Measurements from ENCODE around the gene TSPAN11. TPM values are rescaled to one million over a fixed set of nuclear protein-coding genes. Genes with fewer than 3 reads are reported as not detected.

Gene TSPAN11
- total and polyA plus RNA-seq, 2 of the 4 experiments (the other 2 are of a cell fraction) = 0.18 to 0.26 TPM

GRCh38 chr12:30934811-30935210 lies 8.3 kb downstream of the TSPAN11 start:
- no CpG with 5 or more reads among the region's 2 CpGs for WGBS, 2 experiments (ENCODE audit: extremely low coverage in 2 of 2, insufficient read length in 1 of 2)
- CTCF ChIA-PET = interaction anchor here (0.6 kb wide), 1 partner anchor 176 kb away, joined by 3 read pairs; no protein-coding TSS in a partner anchor
- Histone ChIP-seq H2AK5ac (ENCODE audit: low read depth, low read length) (no peak overlapping the region), H2BK120ac (ENCODE audit: low read depth, low read length) (no peak overlapping the region), H3K23ac (ENCODE audit: low read depth, low read length) (no peak overlapping the region), H3K4me3 (ENCODE audit: insufficient read depth, low read depth, low read length) (no peak overlapping the region), H4K91ac (ENCODE audit: insufficient read depth, low read depth, low read length) (no peak overlapping the region), H3K27me3 (ENCODE audit: control insufficient read depth, insufficient read depth, low read length) (peaks cover 6% of the 10 kb centered on the region), H3K4me2 (ENCODE audit: low read depth, low read length) (no peak overlapping the region), H4K8ac (ENCODE audit: low read depth in 2 of 2, low read length in 2 of 2) (no peak overlapping the region), H2AFZ (replicated peaks; ENCODE audit: low read length, poor library complexity) (peak overlapping the region; percentile 51), H3K56ac (ENCODE audit: extremely low read depth, insufficient read depth, low read length) (no peak overlapping the region), H2BK15ac (ENCODE audit: low read depth, low read length) (no peak overlapping the region), H3K27ac (ENCODE audit: insufficient read depth, low read length) (no peak overlapping the region), H2BK5ac (ENCODE audit: low read depth, low read length, poor library complexity, severe bottlenecking) (no peak overlapping the region), H3K79me1 (ENCODE audit: low read depth in 1 of 2, low read length in 2 of 2) (no peaks in the 10 kb centered on the region), H4K5ac (ENCODE audit: low read depth, low read length) (no peak overlapping the region), H3K9ac (ENCODE audit: low read depth, low read length) (no peak overlapping the region), H2BK20ac (ENCODE audit: low read depth, low read length) (no peak overlapping the region), H3K9me1 (ENCODE audit: insufficient read depth, low read length) (no peaks in the 10 kb centered on the region), H4K20me1 (ENCODE audit: insufficient read depth, low read length) (no peaks in the 10 kb centered on the region), H3K9me3 (ENCODE audit: control insufficient read depth, insufficient read depth, low read length) (no peaks in the 10 kb centered on the region), H3K4ac (ENCODE audit: low read depth, low read length) (no peak overlapping the region), H3K18ac (ENCODE audit: low read depth, low read length) (no peak overlapping the region), H3K4me1 (ENCODE audit: control insufficient read depth, insufficient read depth, low read length) (no peaks in the 10 kb centered on the region), H3K14ac (replicated peaks; ENCODE audit: low read depth, low read length) (no peak overlapping the region), H3K36me3 (ENCODE audit: control insufficient read depth, insufficient read depth, low read length) (no peaks in the 10 kb centered on the region), H2AK9ac (replicated peaks; ENCODE audit: low read depth, low read length, poor library complexity) (no peak overlapping the region)
- intact Hi-C loops (cut with micrococcal nuclease) = no loop called here
- POLR2A ChIA-PET (ENCODE audit: unreplicated experiment) = no interaction called here
- DNase-seq (no peak), ATAC-seq (ENCODE audit: low read depth) (no peak)
- in situ Hi-C loops (cut with MboI; ENCODE audit: low sequenced_read_pairs) = no loop called here
- dilution Hi-C loops (cut with HindIII; ENCODE audit: low sequenced_read_pairs, unreplicated experiment) = no loop called here
- BruUV-seq (replicated peaks) = no TSS peak
- TF ChIP-seq CTCF (conservative IDR thresholded peaks at IDR 0.05; ENCODE audit: low read depth, low read length) = no peak
- TF ChIP-seq ELK1 (IDR thresholded peaks at IDR 0.05; ENCODE audit: borderline replicate concordance, low read depth, low read length) = no peak
- no peak for TF ChIP-seq CEBPB (IDR thresholded peaks at IDR 0.05; ENCODE audit: low read depth, low read length)
- TF ChIP-seq RAD21 (IDR thresholded peaks at IDR 0.05; ENCODE audit: low read length) = no peak
- TF ChIP-seq RFX5 (IDR thresholded peaks at IDR 0.05; ENCODE audit: low read depth, low read length) = no peak
- no peak for TF ChIP-seq BHLHE40 (IDR thresholded peaks at IDR 0.05; ENCODE audit: low read depth, low read length)
- no peak for TF ChIP-seq MAZ (IDR thresholded peaks at IDR 0.05; ENCODE audit: borderline replicate concordance, low read depth, low read length)
- no peak for TF ChIP-seq SMC3 (IDR thresholded peaks at IDR 0.05; ENCODE audit: low read depth, low read length)

Measured in IMR-90 (cell line).